ENCODE measurements around the gene SF1.

DNA sequence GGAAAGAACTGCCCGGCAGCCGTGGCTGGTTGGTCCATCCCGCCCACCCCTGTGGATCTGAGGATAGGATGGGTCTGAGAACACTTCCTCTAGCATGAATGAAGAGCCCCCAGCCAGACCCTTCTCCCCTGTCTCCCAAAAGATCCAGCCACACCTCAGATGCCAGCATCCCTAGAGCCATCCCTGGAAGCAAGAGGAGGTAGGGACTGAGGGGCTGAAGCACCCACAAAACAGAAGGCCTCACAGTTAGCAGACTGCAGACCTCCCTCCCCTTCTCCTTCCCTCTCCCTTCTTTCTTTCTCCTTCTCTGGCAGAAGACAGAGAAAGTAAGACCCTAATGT, 57.0 kb downstream of the SF1 start:
- TF ChIP-seq EZH2phosphoT487 (IDR thresholded peaks at IDR 0.05; ENCODE audit: insufficient read depth, low read depth) (no peak), EZH2 (IDR thresholded peaks at IDR 0.05; ENCODE audit: insufficient read depth, poor library complexity, severe bottlenecking) (no peak)
